WTC11 (cell line): Measurements from ENCODE around the gene PKN3. TPM values are rescaled to one million over a fixed set of nuclear protein-coding genes. Genes with fewer than 3 reads are reported as not detected.

Experiments
- ATAC-seq: fragments of 200-7000 bp; cut with Tn5 transposase; 2 replicates; pipeline ENCODE4 v1.10.0; 2021; ENCODE audit warnings: mild to moderate bottlenecking, moderate library complexity
- CTCF ChIA-PET: fragments of 300-600 bp; sonication (Branson Sonifier 250); formaldehyde crosslinking; loops from one replicate; lab custom pipeline; 2021; ENCODE audit warnings: antibody characterized with exemption; lab: Charles Lee
- POLR2A ChIA-PET: fragments of 350-600 bp; sonication (Branson Sonifier 250); formaldehyde crosslinking; loops from one replicate; lab custom pipeline; 2021; ENCODE audit warnings: antibody characterized with exemption; lab: Charles Lee
- DNase-seq: peaks from one replicate; pipeline ENCODE4 v3.0.0; 2021; ENCODE audit warnings: low spot score
- H3K27ac Mint-ChIP-seq: 2 replicates; pipeline ENCODE4 v1.8.0; 2021; ENCODE audit warnings: mixed read lengths
- H3K27me3 Mint-ChIP-seq: 2 replicates; pipeline ENCODE4 v1.8.0; 2021; ENCODE audit warnings: low read depth, mild to moderate bottlenecking, moderate library complexity, mixed read lengths
- H3K36me3 Mint-ChIP-seq: 2 replicates; pipeline ENCODE4 v1.8.0; 2021; ENCODE audit warnings: mixed read lengths
- H3K4me1 Mint-ChIP-seq: 2 replicates; pipeline ENCODE4 v1.8.0; 2022; ENCODE audit warnings: mixed read lengths
- H3K4me3 Mint-ChIP-seq: 2 replicates; pipeline ENCODE4 v1.8.0; 2021; ENCODE audit warnings: mild to moderate bottlenecking, moderate library complexity, mixed read lengths
- H3K9me3 Mint-ChIP-seq: 2 replicates; pipeline ENCODE4 v1.8.0; 2021; ENCODE audit warnings: mixed read lengths
- AFF4 ChIP-seq: sonication (generic); formaldehyde crosslinking; IDR thresholded peaks from 2 replicates; pipeline ENCODE4 v1.8.1; 2023; ENCODE audit warnings: mild to moderate bottlenecking, missing genetic modification reagents, borderline replicate concordance
- ARID4B ChIP-seq: sonication (generic); formaldehyde crosslinking; IDR thresholded peaks from 2 replicates; pipeline ENCODE4 v1.8.0; 2023; ENCODE audit warnings: missing genetic modification reagents, mild to moderate bottlenecking, borderline replicate concordance
- ATF1 ChIP-seq: sonication (generic); formaldehyde crosslinking; IDR thresholded peaks from 2 replicates; pipeline ENCODE4 v1.8.1; 2023; ENCODE audit warnings: mild to moderate bottlenecking, moderate library complexity, missing genetic modification reagents
- ATF6 ChIP-seq: sonication (generic); formaldehyde crosslinking; IDR thresholded peaks from 2 replicates; pipeline ENCODE4 v1.8.1; 2023; ENCODE audit warnings: mild to moderate bottlenecking, missing genetic modification reagents
- E2F4 ChIP-seq: sonication (generic); formaldehyde crosslinking; IDR thresholded peaks from 2 replicates; pipeline ENCODE4 v1.8.1; 2022; ENCODE audit warnings: low read depth, mild to moderate bottlenecking, moderate library complexity, missing genetic modification reagents, borderline replicate concordance
- FOXK1 ChIP-seq: sonication (generic); formaldehyde crosslinking; IDR thresholded peaks from 2 replicates; pipeline ENCODE4 v1.8.0; 2022; ENCODE audit warnings: mild to moderate bottlenecking, moderate library complexity, missing genetic modification reagents
- GABPB1 ChIP-seq: sonication (generic); formaldehyde crosslinking; IDR thresholded peaks from 2 replicates; pipeline ENCODE4 v1.8.1; 2023; ENCODE audit warnings: mild to moderate bottlenecking, missing genetic modification reagents
- GRHL2 ChIP-seq: fragments of 250-450 bp; sonication (Bioruptor Pico); IDR thresholded peaks from 2 replicates; pipeline ENCODE4 v1.8.0; 2022; ENCODE audit warnings: mild to moderate bottlenecking, moderate library complexity; ENCODE audit not compliant: insufficient replicate concordance, severe bottlenecking
- GTF2I ChIP-seq: fragments of 250-450 bp; sonication (Bioruptor Pico); conservative IDR thresholded peaks from 2 replicates; pipeline ENCODE4 v1.4.0; 2021; ENCODE audit warnings: mild to moderate bottlenecking
- IRF2 ChIP-seq: sonication (generic); formaldehyde crosslinking; IDR thresholded peaks from 2 replicates; pipeline ENCODE4 v1.8.0; 2022; ENCODE audit warnings: low read depth, missing genetic modification reagents, borderline replicate concordance
- MAX ChIP-seq: sonication (generic); formaldehyde crosslinking; IDR thresholded peaks from 2 replicates; pipeline ENCODE4 v1.8.0; 2022; ENCODE audit warnings: mild to moderate bottlenecking, missing genetic modification reagents
- MXD4 ChIP-seq: fragments of 250-450 bp; sonication (Bioruptor Pico); IDR thresholded peaks from 2 replicates; pipeline ENCODE4 v1.8.0; 2021; ENCODE audit warnings: mild to moderate bottlenecking, moderate library complexity, borderline replicate concordance
- NFATC4 ChIP-seq: fragments of 250-450 bp; sonication (Bioruptor Pico); IDR thresholded peaks from 2 replicates; pipeline ENCODE4 v1.9.0; 2021; ENCODE audit warnings: mild to moderate bottlenecking
- RELA ChIP-seq: sonication (generic); formaldehyde crosslinking; IDR thresholded peaks from 2 replicates; pipeline ENCODE4 v1.8.1; 2022; ENCODE audit warnings: missing genetic modification reagents, mild to moderate bottlenecking, borderline replicate concordance
- STAT6 ChIP-seq: sonication (generic); formaldehyde crosslinking; conservative IDR thresholded peaks from 2 replicates; pipeline ENCODE4 v1.8.1; 2023; ENCODE audit warnings: mild to moderate bottlenecking, low read depth, missing genetic modification reagents, moderate library complexity
- USF1 ChIP-seq: sonication (generic); formaldehyde crosslinking; IDR thresholded peaks from 2 replicates; pipeline ENCODE4 v1.8.0; 2022; ENCODE audit warnings: mild to moderate bottlenecking, missing genetic modification reagents
- USF2 ChIP-seq: sonication (generic); formaldehyde crosslinking; IDR thresholded peaks from 2 replicates; pipeline ENCODE4 v1.8.1; 2023; ENCODE audit warnings: mild to moderate bottlenecking, missing genetic modification reagents, moderate library complexity
- ZNF423 ChIP-seq: fragments of 250-450 bp; sonication (Bioruptor Pico); IDR thresholded peaks from 2 replicates; pipeline ENCODE4 v2.1.2; 2022; ENCODE audit warnings: mild to moderate bottlenecking, moderate library complexity
- total RNA-seq: library from RNA; stranded (reverse); gene quantifications from 3 replicates; pipeline ENCODE4 v1.2.3, GENCODE V29; 2021

PKN3 gene
- total RNA-seq, 1 experiment from 2014 or later, result 24.1 TPM

- no peak for TF ChIP-seq STAT6 (CRISPR knock-in tag)
Measured at GRCh38 chr9:128735373-128735772, 33.1 kb downstream of the PKN3 start (continued).

- peak; percentile 27 for DNase-seq
- Mint-ChIP-seq H3K4me1 (no peaks in the 10 kb centered on the region), H3K9me3 (no peaks in the 10 kb centered on the region), H3K36me3 (peaks cover 3% of the 10 kb centered on the region; the same call in 1 of the 2 replicates), H3K27ac (no peak overlapping the region), H3K4me3 (no peak overlapping the region), H3K27me3 (no peaks in the 10 kb centered on the region)
- ChIA-PET CTCF (interaction anchor here (0.6 to 2.3 kb wide), 5 partner anchors 10 to 432 kb away, joined by 3 to 14 read pairs (median 5); partner anchors contain the start of genes SPOUT1 and ZDHHC12), POLR2A (no interaction called here)
- no peak for TF ChIP-seq ZNF423 (CRISPR knock-in tag)
- no peak for TF ChIP-seq MAX (CRISPR knock-in tag)
- TF ChIP-seq E2F4 (CRISPR knock-in tag), result no peak
- TF ChIP-seq GRHL2 (CRISPR knock-in tag), result no peak
- no peak for TF ChIP-seq GABPB1 (CRISPR knock-in tag)
- TF ChIP-seq FOXK1 (CRISPR knock-in tag), result no peak
- no peak for TF ChIP-seq USF1 (CRISPR knock-in tag)
- TF ChIP-seq ATF1 (CRISPR knock-in tag), result no peak
- no peak for TF ChIP-seq ARID4B
- no peak for TF ChIP-seq USF2 (CRISPR knock-in tag)
- TF ChIP-seq GTF2I, result no peak
- no peak for TF ChIP-seq MXD4 (CRISPR knock-in tag)
- no peak for TF ChIP-seq RELA
- TF ChIP-seq ATF6 (CRISPR knock-in tag), result no peak
- TF ChIP-seq IRF2 (CRISPR knock-in tag), result no peak
- no peak for TF ChIP-seq NFATC4 (CRISPR knock-in tag)
- no peak for TF ChIP-seq AFF4 (CRISPR knock-in tag)
- ATAC-seq, result peak; percentile 55
Measured at GRCh38 chr9:128742401-128742800, 40.1 kb downstream of the PKN3 start.
